Keratinocyte (primary cell): Measurements from ENCODE around the gene PDE1A. TPM values are rescaled to one million over a fixed set of nuclear protein-coding genes. Genes with fewer than 3 reads are reported as not detected.

ENCODE experiments used
- DNase-seq: peaks from one replicate; pipeline ENCODE4 v3.0.0-alpha.2; 2011; ENCODE audit warnings: low read depth, missing footprints, low spot score
- FAIRE-seq: peaks from 2 replicates; lab custom pipeline; 2011; peaks lifted over from hg19 to GRCh38; lab: Jason Lieb, UNC
- H2AFZ ChIP-seq: 2 replicates; pipeline ENCODE4 v1.6.0; 2012; ENCODE audit warnings: low read length, control low read depth, inconsistent platforms; ENCODE audit not compliant: control insufficient read depth
- H3K27ac ChIP-seq: 2 replicates; pipeline ENCODE4 v1.5.1; 2011; ENCODE audit warnings: low read length; ENCODE audit not compliant: control insufficient read depth, insufficient read depth
- H3K27me3 ChIP-seq: 3 replicates; pipeline ENCODE4 v1.6.0; 2011; ENCODE audit warnings: low read length; ENCODE audit not compliant: control insufficient read depth, insufficient read depth; ENCODE audit errors: extremely low read depth
- H3K36me3 ChIP-seq, 2 experiments: 2 replicates in 1 of 2; 3 replicates in 1 of 2; pipeline ENCODE4 v1.5.1; 2011; ENCODE audit warnings: low read length in 2 of 2, mild to moderate bottlenecking in 1 of 2; ENCODE audit not compliant: control insufficient read depth in 2 of 2, insufficient read depth in 2 of 2; ENCODE audit errors: extremely low read depth in 1 of 2
- H3K4me1 ChIP-seq: 3 replicates; pipeline ENCODE4 v1.5.1; 2011; ENCODE audit warnings: low read length; ENCODE audit not compliant: control insufficient read depth, insufficient read depth; ENCODE audit errors: extremely low read depth
- H3K4me2 ChIP-seq: 3 replicates; pipeline ENCODE4 v1.6.0; 2011; ENCODE audit warnings: low read depth, low read length; ENCODE audit not compliant: control insufficient read depth, insufficient read depth; ENCODE audit errors: extremely low read depth
- H3K4me3 ChIP-seq, 3 experiments: fragments of 200-600 bp in 1 of 3; sonication (generic) in 1 of 3; 2 replicates in 2 of 3; 3 replicates in 1 of 3; pipeline ENCODE4 v1.5.1; 2011 to 2016; ENCODE audit warnings: low read length in 3 of 3, mild to moderate bottlenecking in 3 of 3, control low read depth in 2 of 3, inconsistent platforms in 1 of 3, low read depth in 1 of 3, mixed read lengths in 1 of 3, mixed run types in 1 of 3, moderate library complexity in 1 of 3; ENCODE audit not compliant: control insufficient read depth in 2 of 3, insufficient read depth in 2 of 3; ENCODE audit errors: extremely low read depth in 1 of 3
- H3K79me2 ChIP-seq: 2 replicates; pipeline ENCODE4 v1.6.0; 2012; ENCODE audit warnings: low read length; ENCODE audit not compliant: control insufficient read depth, insufficient read depth
- H3K9ac ChIP-seq: 3 replicates; pipeline ENCODE4 v1.6.0; 2011; ENCODE audit warnings: low read length; ENCODE audit not compliant: control insufficient read depth, insufficient read depth; ENCODE audit errors: extremely low read depth
- H3K9me1 ChIP-seq: 3 replicates; pipeline ENCODE4 v1.6.0; 2011; ENCODE audit warnings: low read length; ENCODE audit not compliant: control insufficient read depth, insufficient read depth; ENCODE audit errors: extremely low read depth
- H3K9me3 ChIP-seq: 2 replicates; pipeline ENCODE4 v1.5.1; 2012; ENCODE audit warnings: low read depth, low read length; ENCODE audit not compliant: control insufficient read depth
- H4K20me1 ChIP-seq: 3 replicates; pipeline ENCODE4 v1.6.0; 2011; ENCODE audit warnings: low read length; ENCODE audit not compliant: control insufficient read depth, insufficient read depth; ENCODE audit errors: extremely low read depth
- EZH2 ChIP-seq: IDR thresholded peaks from one replicate; pipeline ENCODE4 v1.6.1; 2012; ENCODE audit warnings: inconsistent platforms, mild to moderate bottlenecking, low read length, moderate library complexity
- dilution Hi-C: fragments of 300-500 bp; cut with MboI; formaldehyde crosslinking; loops from one replicate; pipeline ENCODE4 v1.7.0; 2020; ENCODE audit warnings: low sequenced_read_pairs; ENCODE audit not compliant: extremely low pct_ligation_motif_present
- polyA plus RNA-seq, 5 experiments: library from polyadenylated mRNA; depleted of rRNA in 3 of 5; stranded (reverse) in 3 of 5; stranded (forward) in 1 of 5; unstranded in 1 of 5; fragments of >200 nt; gene quantifications; 1 replicate in 1 of 5; 2 replicates in 3 of 5; 3 replicates in 1 of 5; pipeline versions ENCODE4 v1.2.1 to v1.2.3, GENCODE V29; 2011 to 2012; ENCODE audit warnings: missing spikeins in 2 of 5, low read depth in 1 of 5, low replicate concordance in 1 of 5
- TF ChIP-seq, protein P1 (sequence below), 3 experiments: IDR thresholded peaks in 1 of 3; conservative IDR thresholded peaks in 1 of 3; optimal IDR thresholded peaks in 1 of 3; 2 replicates in 2 of 3; 3 replicates in 1 of 3; pipeline versions ENCODE3 to v1.5.1; 2011; ENCODE audit warnings: low read length in 3 of 3, mild to moderate bottlenecking in 3 of 3, moderate library complexity in 2 of 3, control low read depth in 1 of 3, inconsistent platforms in 1 of 3; ENCODE audit not compliant: insufficient read depth in 2 of 3; ENCODE audit errors: extremely low read depth in 1 of 3

Gene PDE1A
- polyA plus RNA-seq, 1 donor (not counting 4 experiments of a cell fraction or from before 2014, with no cell fraction given), result 0.10 TPM

GRCh38 chr2:182229297-182229696, 197.5 kb downstream of the PDE1A start:
- no peaks in the 10 kb centered on the region for H4K20me1 ChIP-seq
- no peaks in the 10 kb centered on the region for H3K36me3 ChIP-seq
- H3K4me2 ChIP-seq, result no peak overlapping the region
- DNase-seq, result no peak
- H3K4me1 ChIP-seq, result no peaks in the 10 kb centered on the region
- H3K27me3 ChIP-seq, result no peaks in the 10 kb centered on the region
- H3K9ac ChIP-seq, result no peak overlapping the region
- H3K9me1 ChIP-seq, result no peaks in the 10 kb centered on the region
- FAIRE-seq, result no peak
- H3K79me2 ChIP-seq, result no peaks in the 10 kb centered on the region
- no peaks in the 10 kb centered on the region for H3K9me3 ChIP-seq
- no peak overlapping the region for H2AFZ ChIP-seq
- H3K27ac ChIP-seq, result no peak overlapping the region
- no peak overlapping the region for H3K4me3 ChIP-seq
- dilution Hi-C loops, result no loop called here
- TF ChIP-seq, protein P1, sequence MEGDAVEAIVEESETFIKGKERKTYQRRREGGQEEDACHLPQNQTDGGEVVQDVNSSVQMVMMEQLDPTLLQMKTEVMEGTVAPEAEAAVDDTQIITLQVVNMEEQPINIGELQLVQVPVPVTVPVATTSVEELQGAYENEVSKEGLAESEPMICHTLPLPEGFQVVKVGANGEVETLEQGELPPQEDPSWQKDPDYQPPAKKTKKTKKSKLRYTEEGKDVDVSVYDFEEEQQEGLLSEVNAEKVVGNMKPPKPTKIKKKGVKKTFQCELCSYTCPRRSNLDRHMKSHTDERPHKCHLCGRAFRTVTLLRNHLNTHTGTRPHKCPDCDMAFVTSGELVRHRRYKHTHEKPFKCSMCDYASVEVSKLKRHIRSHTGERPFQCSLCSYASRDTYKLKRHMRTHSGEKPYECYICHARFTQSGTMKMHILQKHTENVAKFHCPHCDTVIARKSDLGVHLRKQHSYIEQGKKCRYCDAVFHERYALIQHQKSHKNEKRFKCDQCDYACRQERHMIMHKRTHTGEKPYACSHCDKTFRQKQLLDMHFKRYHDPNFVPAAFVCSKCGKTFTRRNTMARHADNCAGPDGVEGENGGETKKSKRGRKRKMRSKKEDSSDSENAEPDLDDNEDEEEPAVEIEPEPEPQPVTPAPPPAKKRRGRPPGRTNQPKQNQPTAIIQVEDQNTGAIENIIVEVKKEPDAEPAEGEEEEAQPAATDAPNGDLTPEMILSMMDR (optimal IDR thresholded peaks at IDR 0.05 in 1 of 3, IDR thresholded peaks at IDR 0.05 in 1 of 3, conservative IDR thresholded peaks at IDR 0.05 in 1 of 3; ENCODE audit: extremely low read depth in 1 of 3, insufficient read depth in 2 of 3, low read length in 3 of 3), result no peak
- no peak for TF ChIP-seq EZH2

- dilution Hi-C loops, result no loop called here
- no peaks in the 10 kb centered on the region for H3K9me3 ChIP-seq
- H3K4me3 ChIP-seq, result no peak overlapping the region
- TF ChIP-seq, protein P1 (optimal IDR thresholded peaks at IDR 0.05 in 1 of 3, IDR thresholded peaks at IDR 0.05 in 1 of 3, conservative IDR thresholded peaks at IDR 0.05 in 1 of 3; ENCODE audit: extremely low read depth in 1 of 3, insufficient read depth in 2 of 3, low read length in 3 of 3), result no peak
- no peak for TF ChIP-seq EZH2
- H3K27me3 ChIP-seq, result no peaks in the 10 kb centered on the region
- H4K20me1 ChIP-seq, result no peaks in the 10 kb centered on the region
- H3K9me1 ChIP-seq, result no peaks in the 10 kb centered on the region
- no peak overlapping the region for H3K27ac ChIP-seq
- H2AFZ ChIP-seq, result no peak overlapping the region
- DNase-seq (no peak), FAIRE-seq (no peak)
- no peaks in the 10 kb centered on the region for H3K36me3 ChIP-seq
- H3K4me2 ChIP-seq, result no peak overlapping the region
- no peaks in the 10 kb centered on the region for H3K4me1 ChIP-seq
- H3K79me2 ChIP-seq, result no peaks in the 10 kb centered on the region
- H3K9ac ChIP-seq, result no peak overlapping the region
Measured at GRCh38 chr2:182228741-182229140, 198.1 kb downstream of the PDE1A start.
